ENCODE data around the gene FARS2. TPM values are rescaled to one million over a fixed set of nuclear protein-coding genes. Genes with fewer than 3 reads are reported as not detected.

Gene FARS2
- total RNA-seq, 1 donor = 29.8 TPM

DNA sequence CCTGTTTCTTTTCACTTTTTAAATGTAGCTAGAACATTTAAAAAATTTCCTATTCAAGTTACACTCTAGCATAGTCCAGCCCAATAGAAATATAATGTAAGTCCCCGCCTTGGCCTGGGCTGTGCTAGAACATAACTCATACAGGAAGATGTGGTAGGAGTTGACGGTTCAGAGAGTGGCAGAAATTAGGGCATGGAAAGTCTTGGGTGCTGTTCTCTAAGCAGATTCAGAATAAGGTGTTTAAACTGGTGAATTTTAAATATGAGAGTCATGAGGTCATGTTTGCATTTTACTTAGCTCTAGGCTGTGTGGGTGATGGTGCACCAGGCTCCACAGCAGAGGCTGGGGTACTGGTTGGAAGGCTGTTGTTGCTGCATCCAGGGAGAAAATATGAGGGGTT, 256.5 kb downstream of the FARS2 start:
- TF ChIP-seq, protein P1, sequence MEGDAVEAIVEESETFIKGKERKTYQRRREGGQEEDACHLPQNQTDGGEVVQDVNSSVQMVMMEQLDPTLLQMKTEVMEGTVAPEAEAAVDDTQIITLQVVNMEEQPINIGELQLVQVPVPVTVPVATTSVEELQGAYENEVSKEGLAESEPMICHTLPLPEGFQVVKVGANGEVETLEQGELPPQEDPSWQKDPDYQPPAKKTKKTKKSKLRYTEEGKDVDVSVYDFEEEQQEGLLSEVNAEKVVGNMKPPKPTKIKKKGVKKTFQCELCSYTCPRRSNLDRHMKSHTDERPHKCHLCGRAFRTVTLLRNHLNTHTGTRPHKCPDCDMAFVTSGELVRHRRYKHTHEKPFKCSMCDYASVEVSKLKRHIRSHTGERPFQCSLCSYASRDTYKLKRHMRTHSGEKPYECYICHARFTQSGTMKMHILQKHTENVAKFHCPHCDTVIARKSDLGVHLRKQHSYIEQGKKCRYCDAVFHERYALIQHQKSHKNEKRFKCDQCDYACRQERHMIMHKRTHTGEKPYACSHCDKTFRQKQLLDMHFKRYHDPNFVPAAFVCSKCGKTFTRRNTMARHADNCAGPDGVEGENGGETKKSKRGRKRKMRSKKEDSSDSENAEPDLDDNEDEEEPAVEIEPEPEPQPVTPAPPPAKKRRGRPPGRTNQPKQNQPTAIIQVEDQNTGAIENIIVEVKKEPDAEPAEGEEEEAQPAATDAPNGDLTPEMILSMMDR (IDR thresholded peaks at IDR 0.05; ENCODE audit: insufficient read depth, low read depth, low read length) = no peak
- DNase-seq (ENCODE audit: low read depth) = no peak

DNA sequence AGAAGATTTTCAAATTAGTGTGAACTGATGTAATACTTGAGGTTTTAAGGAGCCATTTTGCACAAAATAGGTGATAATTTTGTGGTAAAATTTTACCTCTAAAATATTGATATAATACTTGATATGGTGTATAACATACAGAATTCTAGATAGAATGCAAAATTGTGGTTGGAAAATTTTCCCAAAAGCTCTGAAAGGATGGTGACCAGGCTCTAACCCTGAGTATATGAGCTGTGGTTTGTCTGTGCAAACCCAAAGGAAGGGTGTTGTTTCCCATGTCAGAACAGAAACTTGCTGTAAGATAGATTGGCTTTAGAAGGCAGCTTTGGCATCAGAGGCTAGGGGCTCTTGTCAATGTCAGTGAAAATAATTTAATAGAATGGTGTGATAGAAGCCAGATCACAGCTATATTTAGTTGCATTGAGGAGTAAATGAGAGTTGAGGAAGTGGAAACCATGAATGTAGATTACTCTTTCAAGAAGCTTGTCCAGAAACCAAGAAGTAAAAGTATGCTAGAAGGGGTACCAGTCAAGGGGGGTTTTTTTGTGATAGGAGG, 257.7 kb downstream of the FARS2 start:
- DNase-seq (ENCODE audit: low read depth) = no peak
- TF ChIP-seq, protein P1 (IDR thresholded peaks at IDR 0.05; ENCODE audit: insufficient read depth, low read depth, low read length) = no peak

More for the DNA sequence above, 256.5 kb downstream of the FARS2 start:
- no peak overlapping the region for H3K4me3 ChIP-seq (ENCODE audit: low read depth, low read length)

DNA sequence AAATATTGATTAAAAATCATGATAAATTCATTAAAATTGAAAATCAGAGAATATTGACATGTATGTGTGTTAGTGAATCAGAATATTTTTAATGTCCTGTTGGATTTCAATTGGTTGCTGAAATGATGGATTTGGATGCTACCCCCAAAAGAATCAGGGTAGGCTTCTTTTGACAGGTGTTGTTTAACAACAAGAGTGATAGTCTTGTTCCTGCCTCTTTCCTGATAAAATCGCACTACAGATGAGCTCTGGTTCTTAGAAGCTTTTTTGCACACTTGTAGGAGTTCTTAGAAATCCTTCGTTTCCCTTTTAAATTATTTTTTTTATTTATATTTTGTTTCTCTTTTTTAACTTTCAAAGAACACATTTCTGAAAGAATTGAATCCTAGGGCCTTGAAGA, 259.5 kb downstream of the FARS2 start:
- H3K4me3 ChIP-seq (ENCODE audit: low read depth, low read length) = no peak overlapping the region
- DNase-seq (ENCODE audit: low read depth) = no peak
- TF ChIP-seq, protein P1 (IDR thresholded peaks at IDR 0.05; ENCODE audit: insufficient read depth, low read depth, low read length) = no peak

More for the DNA sequence above, 257.7 kb downstream of the FARS2 start:
- no peak overlapping the region for H3K4me3 ChIP-seq (ENCODE audit: low read depth, low read length)

DNA sequence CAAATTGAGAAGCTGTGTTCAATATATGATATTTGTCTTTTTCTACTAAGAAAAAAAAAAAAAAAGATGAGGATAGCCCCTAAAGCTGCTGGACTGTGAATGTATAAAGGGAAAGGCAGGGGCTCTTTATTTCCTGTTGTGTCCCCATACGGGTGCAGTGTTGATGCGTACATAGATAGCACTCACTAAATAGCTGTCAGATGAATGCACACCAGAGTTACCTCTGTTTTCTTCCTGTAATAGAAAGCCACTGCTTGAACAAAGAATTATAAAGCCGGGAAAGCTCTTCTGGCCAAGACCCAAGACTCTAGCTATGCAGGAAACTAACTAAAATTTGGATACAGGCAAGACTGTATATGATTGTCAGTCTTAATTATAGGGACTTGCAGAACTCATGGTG, 260.0 kb downstream of the FARS2 start:
- DNase-seq (ENCODE audit: low read depth) = no peak
- H3K4me3 ChIP-seq (ENCODE audit: low read depth, low read length) = no peak overlapping the region
- TF ChIP-seq, protein P1 (IDR thresholded peaks at IDR 0.05; ENCODE audit: insufficient read depth, low read depth, low read length) = no peak

DNA sequence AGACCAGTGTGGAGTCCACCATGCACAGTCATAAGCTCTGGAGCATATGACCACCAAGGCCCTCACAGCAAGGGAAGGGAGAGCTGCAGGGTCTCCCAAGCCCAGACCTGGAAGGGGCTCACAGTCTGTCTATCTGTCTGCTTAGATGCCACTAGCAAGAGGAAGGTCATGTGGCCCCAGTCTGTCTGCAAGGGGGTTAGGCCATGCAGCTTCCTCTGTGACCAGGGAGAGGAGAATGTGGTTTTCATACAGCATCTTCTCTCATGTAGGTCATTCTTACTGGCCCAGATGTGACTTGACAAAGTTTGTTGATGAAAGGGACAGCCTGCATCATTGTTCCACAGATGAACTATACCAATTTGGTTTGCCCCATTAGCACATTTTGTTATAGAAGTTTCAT, 260.8 kb downstream of the FARS2 start:
- no peak overlapping the region for H3K4me3 ChIP-seq (ENCODE audit: low read depth, low read length)
- DNase-seq (ENCODE audit: low read depth) = no peak
- TF ChIP-seq, protein P1 (IDR thresholded peaks at IDR 0.05; ENCODE audit: insufficient read depth, low read depth, low read length) = no peak

DNA sequence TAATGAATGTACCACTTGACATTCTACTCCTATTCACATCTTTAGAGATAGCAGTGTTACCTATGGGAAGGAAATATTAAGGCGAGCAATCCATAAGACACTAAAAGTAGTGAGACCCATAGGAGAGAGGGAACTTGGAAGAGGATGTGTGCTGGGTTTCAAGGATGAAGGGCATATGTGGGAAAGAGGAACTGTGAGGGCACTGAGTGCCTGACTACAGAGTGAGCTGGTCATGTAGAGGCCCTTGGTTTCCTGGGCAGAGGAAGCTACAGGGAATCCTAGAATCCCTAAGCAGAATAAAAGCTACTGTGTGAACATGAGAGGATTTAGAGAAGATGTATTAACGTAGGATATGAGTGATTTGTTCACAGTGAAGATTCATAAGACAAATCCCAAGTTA, 262.8 kb downstream of the FARS2 start:
- H3K4me3 ChIP-seq (ENCODE audit: low read depth, low read length) = no peak overlapping the region
- TF ChIP-seq, protein P1 (IDR thresholded peaks at IDR 0.05; ENCODE audit: insufficient read depth, low read depth, low read length) = no peak
- no peak for DNase-seq (ENCODE audit: low read depth)

DNA sequence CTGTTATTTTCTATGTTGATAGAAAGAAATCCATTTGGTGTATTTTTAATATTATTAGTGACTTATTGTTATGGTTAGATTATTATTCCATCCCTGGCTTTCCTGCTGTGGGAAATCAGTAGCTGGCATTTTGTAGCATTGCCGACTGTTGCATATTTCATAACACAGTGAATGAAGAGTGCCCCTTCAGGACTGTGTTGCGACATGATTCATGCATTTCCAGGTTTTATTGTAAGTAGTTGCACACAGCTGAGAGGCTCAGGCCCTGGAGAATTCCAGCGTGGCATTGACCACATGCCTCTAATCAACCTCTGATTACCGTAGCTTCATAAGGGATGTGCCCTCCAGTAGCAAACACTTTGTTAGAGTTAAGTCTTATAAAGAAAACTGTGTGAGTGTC, 263.9 kb downstream of the FARS2 start:
- H3K4me3 ChIP-seq (ENCODE audit: low read depth, low read length) = no peak overlapping the region
- peak; percentile 82 for DNase-seq (ENCODE audit: low read depth)
- TF ChIP-seq, protein P1 (IDR thresholded peaks at IDR 0.05; ENCODE audit: insufficient read depth, low read depth, low read length) = no peak

Measured in fibroblast of villous mesenchyme (primary cell).